Measurements from ENCODE around the gene NCKAP5.

DNA sequence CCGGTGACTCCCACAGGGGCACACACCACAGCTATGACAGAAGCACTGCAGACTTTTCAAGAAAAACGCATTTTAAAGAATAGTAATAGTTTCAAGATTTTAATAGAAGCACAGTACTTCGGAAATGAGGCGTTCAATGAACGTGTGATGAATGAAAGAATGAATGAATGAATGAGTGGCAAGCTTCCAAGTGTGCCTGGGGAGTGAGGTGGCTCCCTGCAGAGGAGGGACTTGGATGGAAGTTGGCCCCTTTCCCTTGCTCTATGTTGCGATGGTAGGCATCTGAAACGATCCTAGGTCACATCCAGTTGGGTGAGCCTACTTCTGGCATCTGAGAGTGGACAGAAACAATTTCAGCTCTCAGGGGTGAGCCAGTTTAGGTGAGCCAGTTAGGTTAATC, 65.6 kb downstream of the NCKAP5 start:
- no peak for TF ChIP-seq CTCF (IDR thresholded peaks at IDR 0.05)
- no peak for TF ChIP-seq POLR2A (IDR thresholded peaks at IDR 0.05)

Measured in prostate gland (tissue), 2 donors.